Right renal cortex interstitium (tissue), 3 donors: ENCODE results near the gene KLF5. TPM values are rescaled to one million over a fixed set of nuclear protein-coding genes. Genes with fewer than 3 reads are reported as not detected.
"Not testable (repeated sequence)": the region's sequence is repeated elsewhere in the genome, so short reads cannot be mapped to it uniquely, and the experiment has no call there.

ENCODE experiments used
- DNase-seq, 3 donors: peaks; one replicate each; pipeline ENCODE4 v3.0.0-alpha.2; 2013; ENCODE audit warnings: low read depth in 3 of 3, low spot score in 2 of 3
- polyA plus RNA-seq, 3 donors: library from polyadenylated mRNA; unstranded; fragments of 120-200 nt; gene quantifications; one replicate each; pipeline ENCODE4 v1.2.1, GENCODE V29; 2013; ENCODE audit not compliant: insufficient read length in 3 of 3

KLF5 gene
- polyA plus RNA-seq = 10 to 100 TPM; 23.1 to 30.7 (median 29.3) TPM

GRCh38 chr13:73058736-73059459 lies at the start of gene KLF5:
KLF5 (plus strand) TSS chr13:73059005; CDS start chr13:73059328, 323 bp downstream.
- peak; percentile 54 to 86 (median 78) for DNase-seq

- DNase-seq = no peak
These were observed 47.1 kb upstream of the KLF5 start for GRCh38 chr13:73011751-73012150.

GRCh38 chr13:73015805-73016204 lies 43.0 kb upstream of the KLF5 start:
- DNase-seq = no peak

GRCh38 chr13:73018336-73018735 lies 40.5 kb upstream of the KLF5 start:
- DNase-seq = no peak

GRCh38 chr13:73025217-73026012 lies 33.4 kb upstream of the KLF5 start:
- no peak for DNase-seq

- no peak for DNase-seq
These were observed 23.9 kb upstream of the KLF5 start for GRCh38 chr13:73034901-73035300.

- no peak for DNase-seq
These were observed 23.1 kb upstream of the KLF5 start for GRCh38 chr13:73035660-73036059.

- DNase-seq = no peak
These were observed 22.2 kb upstream of the KLF5 start for GRCh38 chr13:73036566-73036965.

- DNase-seq = no peak
These were observed 20.7 kb upstream of the KLF5 start for GRCh38 chr13:73038064-73038463.

- DNase-seq = no peak
These were observed 19.4 kb upstream of the KLF5 start for GRCh38 chr13:73039201-73040108.

- no peak for DNase-seq
These were observed 18.3 kb upstream of the KLF5 start for GRCh38 chr13:73040484-73040883.

- no peak for DNase-seq
These were observed 17.7 kb upstream of the KLF5 start for GRCh38 chr13:73040968-73041596.

GRCh38 chr13:73045031-73045430 lies 13.8 kb upstream of the KLF5 start:
- no peak for DNase-seq

- not testable (repeated sequence) for DNase-seq
These were observed 10.2 kb upstream of the KLF5 start for GRCh38 chr13:73048615-73049014.

GRCh38 chr13:73054712-73055111 lies 4.1 kb upstream of the KLF5 start:
- no peak for DNase-seq

- DNase-seq = no peak
These were observed 2.8 kb upstream of the KLF5 start for GRCh38 chr13:73055813-73056564.

- no peak for DNase-seq
These were observed 2.2 kb upstream of the KLF5 start for GRCh38 chr13:73056565-73056962.

GRCh38 chr13:73057284-73058063 lies 1.3 kb upstream of the KLF5 start:
- DNase-seq = no peak

GRCh38 chr13:73058064-73058313 lies 816 bp upstream of the KLF5 start:
- no peak for DNase-seq
